Stimulated activated CD8-positive, alpha-beta memory T cell treated with anti-CD3 and anti-CD28 coated beads, Interleukin-2, amount 100 ng/mL, for 48 hours (primary cell): ENCODE results near the gene FCSK.

Experiments used
- DNase-seq, 2 donors: peaks; one replicate each; pipeline ENCODE4 v3.0.0-alpha.2; 2020; ENCODE audit warnings: low read depth in 2 of 2

Gene FCSK

DNA sequence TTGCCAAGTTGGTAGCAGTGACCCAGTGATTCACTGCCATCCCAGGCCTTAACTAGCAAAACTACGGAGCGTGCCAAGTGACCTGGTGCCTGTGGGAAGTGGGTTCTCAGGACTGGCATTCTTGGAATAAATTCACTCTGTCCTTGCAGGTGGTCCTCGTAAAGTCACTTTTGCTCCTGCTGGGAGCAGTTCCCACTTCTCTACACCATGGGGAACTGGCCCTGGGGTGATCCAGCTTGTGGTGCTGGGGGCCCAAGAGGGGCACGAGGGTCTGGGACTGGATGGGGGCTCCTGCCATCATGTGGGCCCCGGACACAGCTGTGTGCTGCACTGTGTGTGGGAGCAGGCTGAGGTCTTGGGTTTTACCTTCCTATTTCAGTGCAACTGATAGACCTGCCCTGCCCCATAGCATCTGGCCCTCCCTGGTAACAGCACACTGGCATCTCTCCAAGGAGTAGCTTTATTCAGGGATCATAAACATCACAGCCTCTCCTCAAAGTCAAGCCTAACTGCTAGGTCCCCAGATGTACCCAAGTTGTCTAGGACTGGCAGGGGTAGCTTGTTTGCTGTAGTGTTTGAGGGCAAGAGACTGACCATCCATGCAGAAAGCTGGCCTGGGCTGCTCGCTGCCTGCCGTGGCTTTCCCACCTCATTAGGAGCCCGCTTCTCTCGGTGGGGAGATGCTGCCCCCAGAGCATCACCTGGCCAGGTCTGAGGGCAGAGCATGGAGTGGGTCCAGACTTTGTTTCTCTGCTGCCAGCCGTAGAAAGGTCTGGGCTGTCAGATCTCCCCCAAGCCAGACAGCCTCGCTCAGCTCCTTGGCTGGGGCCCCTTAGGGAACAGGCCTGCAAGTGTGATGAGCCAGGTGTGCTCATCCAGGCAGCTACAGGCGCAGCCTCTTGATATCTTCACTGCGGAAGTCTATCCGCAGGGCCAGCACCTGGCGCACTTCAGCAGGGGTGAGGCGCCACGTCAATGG, 26.0 kb downstream of the FCSK start:
- no peak for DNase-seq

DNA sequence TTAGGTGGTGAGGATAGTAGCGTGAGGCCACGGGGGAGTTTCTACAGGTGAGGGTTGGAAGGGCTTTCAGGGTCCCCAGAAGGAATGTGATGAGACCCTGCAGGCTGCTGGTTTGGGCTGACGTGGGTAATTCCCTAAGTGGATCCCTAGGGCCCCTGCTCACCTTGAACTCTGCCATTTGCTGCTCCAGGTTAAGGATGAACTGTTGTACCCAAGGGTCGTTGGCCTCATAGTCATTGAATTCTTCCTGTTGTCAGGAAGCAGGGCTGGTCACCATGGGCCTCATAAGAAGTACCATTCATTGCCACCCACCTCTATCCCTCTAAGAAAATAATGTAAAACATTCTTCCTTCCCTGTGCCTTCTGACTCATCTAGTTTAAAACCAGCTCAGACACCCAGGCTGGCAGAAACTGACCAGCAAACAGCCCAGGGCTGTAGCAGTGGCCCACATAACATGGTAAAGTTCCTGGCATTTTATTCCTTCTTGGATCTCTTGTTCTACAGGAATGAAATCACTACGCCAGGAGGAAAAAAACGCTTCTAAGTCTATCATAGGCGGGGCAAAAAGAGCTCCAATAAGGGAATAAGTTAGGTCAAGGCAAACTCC, 27.6 kb downstream of the FCSK start:
- DNase-seq: no peak

DNA sequence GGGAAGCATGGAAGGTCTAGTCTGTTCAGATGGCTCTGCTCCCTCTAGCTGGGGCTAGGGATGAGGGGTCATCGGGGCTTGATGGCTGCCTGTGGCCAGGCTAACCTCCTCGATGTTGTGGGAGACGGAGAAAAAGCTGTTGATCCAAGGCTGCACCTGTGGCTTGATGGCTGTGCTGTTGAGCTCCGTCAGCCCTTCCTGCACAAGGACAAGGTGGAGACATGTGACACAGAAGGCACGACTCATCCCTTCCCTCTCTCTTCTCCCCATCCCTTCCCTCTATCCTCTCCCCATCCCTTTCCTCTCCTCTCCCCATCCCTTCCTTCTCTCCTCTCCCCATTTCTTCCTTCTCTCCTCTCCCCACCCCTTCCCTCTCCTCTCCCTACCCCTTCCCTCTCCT, 28.2 kb downstream of the FCSK start:
- no peak for DNase-seq

DNA sequence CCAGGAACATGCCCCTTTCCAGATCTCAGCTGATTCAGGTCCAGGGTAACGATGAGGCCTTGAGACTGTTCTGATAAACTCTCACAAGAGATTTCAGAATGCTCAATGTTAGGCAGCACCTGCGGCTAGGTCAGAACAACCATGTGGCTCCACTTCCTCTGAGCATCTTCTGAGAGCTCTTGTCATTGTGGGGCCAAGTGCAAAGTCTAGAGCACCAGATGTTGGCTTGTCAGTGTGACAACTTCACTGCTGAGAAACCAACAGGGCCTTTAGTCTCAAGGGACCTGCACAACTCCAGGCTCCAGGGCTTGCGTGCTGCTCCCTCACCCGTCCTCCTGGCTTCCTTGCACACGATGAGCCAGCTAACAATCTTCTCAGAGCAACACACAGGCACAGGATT, 29.0 kb downstream of the FCSK start:
- no peak for DNase-seq

DNA sequence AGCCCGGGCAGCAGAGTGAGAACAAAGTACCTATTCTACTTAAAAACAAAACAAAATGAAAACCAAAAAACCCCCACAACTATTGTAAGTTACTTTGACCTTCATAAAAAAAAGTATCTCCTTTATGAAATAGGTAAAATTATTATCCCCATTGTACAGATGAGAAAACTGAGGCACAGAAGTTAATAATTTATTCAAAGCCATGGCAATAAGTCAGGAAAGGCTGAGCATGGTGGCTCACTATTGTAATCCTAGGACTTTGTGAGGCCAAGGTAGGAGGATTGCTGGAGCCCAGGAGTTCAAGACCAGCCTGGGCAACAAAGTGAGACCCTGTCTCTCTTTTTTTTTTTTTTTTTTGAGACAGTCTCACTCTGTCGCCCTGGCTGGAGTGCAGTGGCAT, 30.5 kb downstream of the FCSK start:
- DNase-seq: no peak

DNA sequence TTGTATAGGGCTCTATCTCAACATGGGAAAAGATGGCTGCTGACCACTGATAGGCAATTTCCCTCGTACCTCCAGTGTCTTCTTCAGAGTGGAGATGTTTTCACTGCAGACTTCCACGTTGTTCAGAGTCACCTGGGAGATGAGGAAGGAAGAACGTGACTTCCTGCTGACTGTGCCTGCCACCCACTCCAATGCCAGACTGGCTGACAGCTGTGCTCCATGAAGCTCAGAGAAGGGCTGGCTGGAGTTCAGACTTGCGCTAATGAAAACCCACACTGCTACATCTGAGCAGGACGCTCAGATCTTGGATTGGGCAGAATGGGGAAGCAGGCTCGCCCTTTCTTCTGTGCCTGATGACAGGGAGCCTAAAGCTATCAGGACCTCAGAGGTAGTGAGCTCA, 35.9 kb downstream of the FCSK start:
- DNase-seq: no peak

DNA sequence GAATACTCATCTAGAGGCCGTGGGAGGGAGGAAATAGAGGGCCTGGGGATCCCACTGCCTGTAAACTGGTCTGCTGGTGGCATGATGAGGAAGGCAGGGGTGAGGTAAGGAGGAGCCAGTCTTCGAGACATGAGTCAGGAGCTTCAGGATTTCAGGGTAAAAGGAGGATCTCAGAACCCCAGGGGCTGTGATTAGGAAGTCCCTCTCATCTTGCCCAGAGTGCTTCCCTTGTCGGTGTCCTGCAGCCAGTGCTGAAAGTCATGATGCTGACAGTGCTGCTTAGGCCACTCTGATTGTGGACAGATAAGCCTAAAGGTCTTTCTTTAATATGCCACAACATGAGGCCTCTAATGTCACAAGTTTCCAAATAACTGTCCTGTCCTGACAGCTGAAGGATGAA, 39.4 kb downstream of the FCSK start:
- no peak for DNase-seq

DNA sequence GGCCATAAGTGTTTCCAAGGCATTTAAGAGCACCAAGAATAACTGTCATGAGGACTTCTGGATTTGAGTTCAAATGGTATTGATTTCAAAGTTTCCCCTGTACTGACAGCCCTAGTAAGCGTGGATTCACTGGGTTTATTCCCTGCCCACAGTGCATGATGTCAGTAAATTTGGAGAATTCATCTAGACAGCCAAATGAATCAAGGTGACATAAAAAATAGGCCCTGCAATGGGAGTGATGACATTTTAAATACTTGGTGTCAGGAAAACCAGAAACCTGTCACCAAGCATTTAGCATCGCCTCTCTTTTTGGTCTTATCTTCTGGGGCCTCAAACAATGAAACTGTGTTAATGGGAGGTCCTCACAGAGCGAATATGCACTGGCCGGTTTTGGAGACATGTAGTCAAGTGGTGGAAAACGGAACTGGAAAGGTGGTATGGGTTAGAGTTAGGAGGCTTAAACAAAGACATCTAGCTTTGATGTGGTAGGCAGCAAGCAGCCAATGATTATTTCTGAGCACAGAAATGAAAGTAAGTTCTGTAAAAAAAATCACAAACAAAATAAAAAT, 39.9 kb downstream of the FCSK start:
- DNase-seq: no peak

DNA sequence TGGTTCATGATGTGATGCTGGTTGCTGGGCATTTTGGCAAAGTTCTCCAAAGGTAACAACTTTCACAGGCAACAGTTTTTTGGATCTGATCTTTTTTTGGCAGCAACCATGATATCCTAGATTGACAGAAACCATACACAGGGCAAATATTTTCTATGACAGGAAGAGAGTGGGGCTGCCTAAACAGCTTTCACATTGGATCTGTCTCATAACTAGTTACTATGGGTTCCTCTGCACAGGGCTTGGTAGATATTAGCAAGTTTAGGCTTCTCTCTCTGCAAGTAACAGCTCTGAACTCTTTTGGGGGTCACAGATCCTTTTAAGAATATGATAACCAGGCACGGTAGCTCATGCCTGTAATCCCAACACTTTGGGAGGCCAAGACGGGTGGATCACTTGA, 40.4 kb downstream of the FCSK start:
- DNase-seq: no peak

DNA sequence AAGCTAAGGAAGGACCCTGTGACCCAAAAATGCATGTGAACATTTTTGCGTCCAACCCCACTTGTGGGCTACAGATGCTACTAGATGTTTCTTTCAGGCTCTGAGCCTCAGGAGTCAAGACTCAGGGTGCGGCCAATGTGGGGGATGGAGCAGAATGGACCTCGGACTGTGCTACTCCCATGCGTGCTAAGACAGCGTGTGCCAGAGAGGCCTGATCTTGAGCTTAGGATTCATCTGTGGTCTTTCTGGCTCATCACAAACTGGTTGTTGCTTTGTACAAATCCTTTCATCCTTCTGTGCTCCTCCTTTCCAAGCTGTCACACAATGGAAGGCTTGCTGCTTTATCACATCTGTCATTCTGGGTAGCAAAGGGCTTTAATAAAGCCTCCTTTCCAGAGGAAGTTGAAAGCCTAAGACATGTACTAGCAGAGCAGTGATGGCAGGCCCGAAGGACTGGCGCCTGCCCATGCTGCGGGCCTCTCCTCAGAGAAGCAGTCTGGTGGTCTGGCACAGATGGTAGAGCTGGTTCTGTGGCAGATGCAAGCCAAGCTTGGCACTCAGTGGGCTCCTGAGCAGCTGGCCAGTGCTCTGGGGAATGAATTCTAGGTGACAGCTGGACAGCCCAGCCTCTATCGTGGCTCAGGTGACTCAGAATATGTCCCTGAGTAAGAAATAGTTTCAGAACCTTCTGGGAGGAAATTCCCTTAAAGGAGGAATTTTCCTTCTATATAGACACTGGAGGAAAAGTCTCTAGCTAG, 41.2 kb downstream of the FCSK start:
- DNase-seq: no peak

DNA sequence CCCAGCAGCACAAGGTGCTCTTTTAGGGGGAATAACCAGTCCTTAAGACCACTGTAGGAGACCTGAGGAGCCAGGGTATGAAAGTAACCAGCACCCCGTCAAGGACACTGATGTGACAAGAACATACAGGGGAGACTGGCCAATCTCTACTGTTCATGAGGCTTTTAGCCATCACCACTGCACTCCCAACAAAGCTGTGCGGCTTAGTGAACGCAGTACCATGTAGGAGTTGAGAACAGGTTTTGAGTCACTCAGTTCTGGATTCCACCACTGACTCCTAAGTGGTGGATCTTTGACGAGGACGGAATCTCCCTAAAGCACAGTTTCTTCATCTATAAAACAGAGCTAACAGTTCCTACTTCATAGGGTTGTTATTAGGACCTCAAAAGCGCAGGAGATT, 42.1 kb downstream of the FCSK start:
- peak in 1 of 2 donors; percentile 10 for DNase-seq

DNA sequence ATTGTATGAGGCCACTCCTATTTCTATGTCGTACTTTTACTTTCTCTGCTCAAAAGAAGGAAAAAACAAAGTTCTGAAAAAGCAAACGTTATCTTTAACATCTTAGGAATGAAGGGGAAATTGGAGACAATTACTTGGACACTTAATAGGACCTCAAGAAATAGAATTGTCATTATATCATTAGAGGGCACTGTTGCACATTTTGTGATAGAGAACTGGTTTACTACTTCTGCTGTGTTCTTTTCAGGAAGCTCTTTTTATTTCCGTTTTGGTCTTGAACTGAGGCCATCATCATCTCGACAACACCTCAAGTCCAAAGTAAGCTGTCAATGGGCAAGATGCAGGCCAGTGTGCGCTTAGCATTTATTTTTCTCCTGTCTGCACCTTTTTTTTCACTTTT, 54.4 kb downstream of the FCSK start:
- no peak for DNase-seq

DNA sequence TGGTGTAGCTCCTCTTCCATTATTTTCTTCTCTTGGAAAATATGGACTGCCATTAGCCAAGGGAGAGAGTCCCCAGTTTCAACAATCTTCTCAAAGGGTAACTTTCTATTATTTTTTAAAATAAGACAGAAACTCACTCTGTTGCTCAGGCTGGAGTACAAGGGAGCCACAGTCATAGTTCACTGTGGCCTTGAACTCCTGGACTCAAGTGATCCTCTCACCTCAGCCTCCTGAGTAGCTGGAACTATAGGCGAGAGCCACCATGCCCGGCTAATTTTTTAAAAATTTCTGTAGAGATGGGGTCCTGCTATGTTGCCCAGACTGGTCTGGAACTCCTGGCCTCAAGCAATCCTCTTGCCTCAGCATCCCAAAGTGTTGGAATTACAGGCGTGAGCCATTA, 55.8 kb downstream of the FCSK start:
- no peak for DNase-seq

DNA sequence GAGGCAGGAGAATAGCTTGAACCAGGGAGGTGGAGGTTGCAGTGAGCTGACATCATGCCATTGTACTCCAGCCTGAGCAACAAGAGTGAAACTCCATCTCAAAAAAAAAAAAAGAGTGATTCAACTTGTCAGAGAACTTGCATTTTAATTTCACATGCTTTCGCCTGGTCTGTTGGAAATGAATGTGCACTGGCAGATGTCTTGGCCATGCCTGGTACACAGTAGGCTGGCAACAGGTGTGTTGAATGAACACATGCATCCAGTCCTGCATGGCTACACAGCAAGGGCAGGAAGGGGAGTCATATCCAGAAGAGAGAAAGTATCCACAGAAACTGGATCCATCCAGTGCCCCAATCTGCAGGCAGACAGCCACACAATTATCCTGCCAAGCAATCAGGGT, 57.4 kb downstream of the FCSK start:
- no peak for DNase-seq

DNA sequence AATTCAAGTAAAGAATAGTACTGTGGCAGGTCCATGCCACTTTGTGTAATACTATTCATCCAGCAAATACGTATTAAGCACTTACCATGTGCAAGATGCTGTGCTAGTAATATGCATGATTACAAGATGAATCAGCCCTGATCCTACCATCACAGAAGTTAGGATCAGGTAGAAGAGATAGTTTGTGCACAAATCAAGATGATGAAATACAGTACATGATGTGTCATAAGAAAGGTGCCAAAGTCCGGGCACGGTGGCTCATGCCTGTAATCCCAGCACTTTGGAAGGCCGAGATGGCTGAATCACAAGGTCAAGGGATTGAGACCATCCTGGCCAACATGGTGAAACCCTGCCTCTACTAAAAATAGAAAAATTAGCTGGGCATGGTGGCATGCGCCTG, 58.1 kb downstream of the FCSK start:
- no peak for DNase-seq

DNA sequence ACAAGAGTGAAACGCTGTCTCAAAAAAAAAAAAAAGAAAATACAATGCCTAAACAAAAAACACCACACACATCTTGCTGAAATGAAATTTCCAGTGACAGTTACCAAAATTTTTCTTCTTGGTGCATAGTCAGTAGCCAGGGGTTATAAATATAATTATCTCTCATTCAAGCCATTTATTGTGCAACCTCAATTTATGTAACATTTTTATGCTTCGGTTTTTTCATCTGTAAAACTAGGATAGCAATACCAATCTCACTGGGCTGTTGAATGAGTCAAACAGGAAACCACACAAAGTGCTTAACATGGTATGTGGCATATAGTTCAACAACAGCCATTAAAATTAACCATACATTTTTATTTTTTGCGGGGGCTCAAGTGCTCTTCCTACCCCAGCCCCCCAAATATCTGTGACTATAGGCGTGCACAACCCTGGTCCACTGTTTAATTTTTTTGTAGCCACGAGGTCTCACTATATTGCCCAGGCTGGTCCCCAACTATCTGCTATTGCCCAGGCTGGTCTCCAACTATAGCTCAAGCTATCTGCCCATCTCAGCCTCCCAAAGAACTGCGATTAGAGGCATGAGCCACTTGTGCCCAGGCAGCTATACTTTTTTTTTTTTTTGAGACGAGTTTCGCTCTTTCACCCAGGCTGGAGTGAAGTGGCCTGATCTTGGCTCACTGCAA, 66.4 kb downstream of the FCSK start:
- no peak for DNase-seq

DNA sequence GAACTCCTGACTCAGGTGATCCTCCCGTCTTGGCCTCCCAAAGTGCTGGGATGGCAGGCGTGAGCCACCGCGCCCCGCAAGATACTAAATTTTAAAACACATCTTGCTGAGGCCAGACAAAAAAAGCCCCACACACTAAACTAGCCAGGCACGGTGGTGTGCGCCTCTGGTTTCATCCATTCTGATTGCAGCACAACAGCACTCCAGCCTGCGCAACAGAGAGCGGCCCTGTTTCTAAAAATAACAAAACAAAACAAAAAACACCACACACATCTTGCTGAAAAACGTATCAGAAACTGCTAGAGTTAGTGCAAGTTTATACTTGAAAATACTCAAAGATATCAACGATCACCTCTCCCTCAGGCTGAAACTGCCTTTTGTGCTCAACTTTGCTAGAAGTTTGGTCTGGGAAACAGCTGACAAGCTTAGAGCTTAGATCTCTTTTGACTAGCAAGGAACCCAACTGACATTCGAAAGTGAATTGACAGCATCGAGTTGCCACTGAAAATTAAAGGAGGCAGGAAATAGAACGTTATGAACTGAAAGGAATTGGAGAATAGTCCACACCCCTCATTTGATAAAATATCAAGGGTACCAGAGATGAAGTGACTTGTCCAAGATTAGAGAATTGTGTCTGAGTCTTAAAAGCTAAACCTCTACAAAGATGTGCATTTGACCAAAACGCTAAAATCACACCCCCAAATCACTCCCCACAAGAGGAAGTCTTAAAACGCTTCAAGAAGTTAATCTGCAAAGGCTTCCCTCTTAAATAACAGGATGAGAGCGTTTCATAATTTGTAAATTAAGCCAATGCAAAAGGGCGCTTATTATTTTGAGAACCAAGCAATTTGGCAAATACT, 68.1 kb downstream of the FCSK start:
- no peak for DNase-seq

DNA sequence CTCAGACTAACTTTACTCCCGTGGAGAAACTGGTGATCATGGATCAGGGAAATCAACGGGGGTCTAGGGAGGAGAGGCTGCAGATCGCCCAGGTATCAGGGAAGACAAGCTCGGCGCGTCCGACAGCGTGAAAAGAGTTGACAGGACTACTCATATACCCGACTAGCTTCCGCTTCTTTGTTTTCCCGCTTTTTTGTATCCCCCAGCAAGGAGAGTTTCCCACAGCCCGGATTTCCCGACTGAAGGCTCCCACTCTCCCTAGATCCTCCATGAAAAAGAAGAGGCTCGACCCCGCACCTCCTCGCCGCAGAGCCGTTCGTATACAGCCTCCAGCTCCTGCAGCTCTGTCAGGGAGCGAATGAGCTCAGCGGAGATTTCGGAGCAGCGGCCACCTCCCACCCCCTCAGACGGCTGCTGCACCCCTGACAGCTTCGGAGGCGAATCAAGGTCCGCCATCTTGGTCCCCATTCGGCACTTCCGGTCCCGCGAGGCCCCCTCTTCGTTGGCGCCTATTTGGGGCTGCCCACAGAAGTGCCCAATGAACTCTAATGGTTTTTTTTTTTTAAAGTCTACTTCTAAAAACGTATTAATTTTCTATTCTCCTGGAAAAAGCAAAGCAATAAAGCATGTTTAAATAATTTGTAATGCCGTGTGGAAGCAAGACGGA, 68.8 kb downstream of the FCSK start, which contains the start of gene COG4:
Gene COG4, minus strand, starts transcription at position 479 of the 667 bp plus-strand sequence. Its CDS starts 11 bp downstream, at position 468.
- DNase-seq: peak; percentile 85 to 89

DNA sequence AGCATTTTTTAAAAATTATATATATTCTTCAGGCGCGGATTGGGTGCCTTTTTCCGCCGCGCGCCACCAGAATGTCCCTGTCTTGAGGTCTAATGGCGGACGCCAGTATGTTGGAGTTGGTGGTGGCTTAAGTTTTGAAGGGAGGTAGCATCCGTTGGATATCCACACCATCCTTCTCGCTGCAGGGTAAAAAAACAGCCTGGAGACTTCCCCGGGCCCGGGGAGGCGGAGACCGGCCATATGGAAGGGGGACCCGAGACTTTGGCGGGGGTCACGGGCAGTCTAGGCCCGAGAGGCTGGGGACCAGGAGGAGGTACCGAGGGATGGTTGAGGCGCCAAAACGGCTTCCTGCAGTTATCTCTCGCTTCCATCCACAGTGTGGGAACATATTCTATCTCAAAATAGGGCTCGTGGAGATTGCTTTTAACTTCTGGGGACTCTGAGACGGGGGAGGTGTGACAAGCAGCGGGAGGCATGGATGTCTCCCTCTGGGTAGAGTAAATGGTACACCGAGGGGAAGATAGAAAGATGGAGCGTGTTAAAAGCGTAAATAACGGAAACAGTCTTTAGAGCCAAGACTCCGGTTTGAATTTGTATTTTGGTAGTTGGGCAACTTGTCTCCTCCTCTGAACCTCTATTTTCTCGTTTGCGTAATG, 69.5 kb downstream of the FCSK start, which contains the start of gene SF3B3:
Gene SF3B3, plus strand, starts transcription at position 74 of the 656 bp plus-strand sequence. CDS start 2,841 bp downstream, outside the sequence.
- DNase-seq: peak; percentile 45 to 48
